Left lung (tissue), 10 donors: ENCODE measurements around the gene DIS3. TPM values are rescaled to one million over a fixed set of nuclear protein-coding genes. Genes with fewer than 3 reads are reported as not detected.
"Not testable (repeated sequence)": the region's sequence is repeated elsewhere in the genome, so short reads cannot be mapped to it uniquely, and the experiment has no call there.

ENCODE experiments used
- ATAC-seq: fragments of 200-7000 bp; cut with Tn5 transposase; one replicate; pipeline ENCODE4 v1.9.1; 2020; ENCODE audit warnings: moderate library complexity
- DNase-seq, 4 donors: peaks; one replicate each; pipeline ENCODE4 v3.0.0-alpha.2; 2013 to 2020
- H3K27ac ChIP-seq, 2 donors: fragments of 200-600 bp; sonication (generic) in 1 of 2; one replicate each; pipeline versions ENCODE4 v1.5.0 to v1.8.0; 2020 to 2021
- H3K27me3 ChIP-seq, 2 donors: fragments of 200-600 bp; sonication (generic) in 1 of 2; one replicate each; pipeline versions ENCODE4 v1.5.0 to v1.8.0; 2020 to 2021
- H3K36me3 ChIP-seq, 2 donors: fragments of 200-600 bp; sonication (generic) in 1 of 2; one replicate each; pipeline versions ENCODE4 v1.5.0 to v1.8.0; 2020 to 2021
- H3K4me1 ChIP-seq, 2 donors: fragments of 200-600 bp; one replicate each; pipeline ENCODE4 v1.8.0; 2021
- H3K4me3 ChIP-seq, 2 donors: fragments of 200-600 bp; sonication (generic) in 1 of 2; one replicate each; pipeline versions ENCODE4 v1.5.0 to v1.8.0; 2020 to 2021; ENCODE audit warnings: mild to moderate bottlenecking in 1 of 2
- H3K9me3 ChIP-seq, 2 donors: fragments of 200-600 bp; sonication (generic) in 1 of 2; one replicate each; pipeline versions ENCODE4 v1.5.0 to v1.8.0; 2020 to 2021
- intact Hi-C, 2 donors: fragments of 100-400 bp; cut with DNase I; formaldehyde crosslinking; loops; one replicate each; pipeline versions ENCODE4 v1.11.2 to v1.14.2; 2022
- polyA plus RNA-seq, 6 donors: library from polyadenylated mRNA; unstranded; fragments of 120-200 nt; gene quantifications; one replicate each; pipeline ENCODE4 v1.2.1, GENCODE V29; 2013; ENCODE audit not compliant: insufficient read length in 6 of 6
- total RNA-seq, 2 donors: library from RNA; stranded (reverse); fragmentation: NEBNext Ultra II Directional; extraction: Animal tissue kit (Norgen Biotek cat#: 25700); gene quantifications; one replicate each; pipeline ENCODE4 v1.2.1, GENCODE V29; 2021
- TF ChIP-seq, protein P1 (sequence below), 2 donors: fragments of 200-600 bp; sonication (generic) in 1 of 2; IDR thresholded peaks; one replicate each; pipeline versions ENCODE4 v1.5.0 to v1.8.0; 2021; ENCODE audit warnings: antibody characterized with exemption in 2 of 2
- donor health status: DM: no; HTN: yes; CAD: no.
- donor health status: DM: no; HTN: no; CAD: no.

The DIS3 gene
- total and polyA plus RNA-seq, 8 donors, result 25.3 to 39.8 (median 34.7) TPM

- ATAC-seq, result peak; percentile 47
- DNase-seq, result peak in 2 of 4 donors; percentile 12 to 89
- Histone ChIP-seq H3K36me3 (no peaks in the 10 kb centered on the region), H3K27me3 (no peaks in the 10 kb centered on the region), H3K27ac (peak overlapping the region; percentile 51 to 79), H3K4me3 (peak overlapping the region; percentile 78 to 96), H3K4me1 (peaks cover 6 to 27% of the 10 kb centered on the region in 2 donors), H3K9me3 (no peaks in the 10 kb centered on the region)
- intact Hi-C loops, result no loop called here
- TF ChIP-seq, protein P1, sequence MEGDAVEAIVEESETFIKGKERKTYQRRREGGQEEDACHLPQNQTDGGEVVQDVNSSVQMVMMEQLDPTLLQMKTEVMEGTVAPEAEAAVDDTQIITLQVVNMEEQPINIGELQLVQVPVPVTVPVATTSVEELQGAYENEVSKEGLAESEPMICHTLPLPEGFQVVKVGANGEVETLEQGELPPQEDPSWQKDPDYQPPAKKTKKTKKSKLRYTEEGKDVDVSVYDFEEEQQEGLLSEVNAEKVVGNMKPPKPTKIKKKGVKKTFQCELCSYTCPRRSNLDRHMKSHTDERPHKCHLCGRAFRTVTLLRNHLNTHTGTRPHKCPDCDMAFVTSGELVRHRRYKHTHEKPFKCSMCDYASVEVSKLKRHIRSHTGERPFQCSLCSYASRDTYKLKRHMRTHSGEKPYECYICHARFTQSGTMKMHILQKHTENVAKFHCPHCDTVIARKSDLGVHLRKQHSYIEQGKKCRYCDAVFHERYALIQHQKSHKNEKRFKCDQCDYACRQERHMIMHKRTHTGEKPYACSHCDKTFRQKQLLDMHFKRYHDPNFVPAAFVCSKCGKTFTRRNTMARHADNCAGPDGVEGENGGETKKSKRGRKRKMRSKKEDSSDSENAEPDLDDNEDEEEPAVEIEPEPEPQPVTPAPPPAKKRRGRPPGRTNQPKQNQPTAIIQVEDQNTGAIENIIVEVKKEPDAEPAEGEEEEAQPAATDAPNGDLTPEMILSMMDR (IDR thresholded peaks at IDR 0.05), result no peak
These were observed 54.8 kb downstream of the DIS3 start for GRCh38 chr13:72726726-72727416.

DNA sequence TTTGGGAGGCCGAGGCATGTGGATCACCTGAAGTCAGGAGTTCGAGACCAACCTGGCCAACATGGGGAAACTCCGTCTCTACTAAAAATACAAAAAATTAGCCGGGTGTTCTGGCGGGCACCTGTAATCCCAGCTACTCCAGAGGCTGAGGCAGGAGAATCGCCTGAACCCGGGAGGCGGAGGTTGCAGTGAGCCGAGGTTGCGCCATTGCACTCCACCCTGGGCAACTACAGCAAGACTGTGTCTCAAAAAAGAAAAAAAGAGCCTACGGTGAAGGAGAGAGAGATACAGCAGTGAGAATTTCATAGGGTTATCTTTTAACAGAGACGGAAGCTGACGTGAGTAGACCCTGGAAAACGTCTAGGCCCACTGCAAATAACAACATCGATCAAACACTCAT lies 55.5 kb downstream of the DIS3 start:
- ATAC-seq, intact Hi-C loops, H3K27me3 ChIP-seq, H3K27ac ChIP-seq, H3K9me3 ChIP-seq, H3K36me3 ChIP-seq: not testable (repeated sequence)
- peak in 1 of 4 donors; percentile 32 for DNase-seq
- Histone ChIP-seq H3K4me1 (peaks cover 6 to 27% of the 10 kb centered on the region in 2 donors), H3K4me3 (peak overlapping the region in 1 of 2 donors; percentile 78)

DNA sequence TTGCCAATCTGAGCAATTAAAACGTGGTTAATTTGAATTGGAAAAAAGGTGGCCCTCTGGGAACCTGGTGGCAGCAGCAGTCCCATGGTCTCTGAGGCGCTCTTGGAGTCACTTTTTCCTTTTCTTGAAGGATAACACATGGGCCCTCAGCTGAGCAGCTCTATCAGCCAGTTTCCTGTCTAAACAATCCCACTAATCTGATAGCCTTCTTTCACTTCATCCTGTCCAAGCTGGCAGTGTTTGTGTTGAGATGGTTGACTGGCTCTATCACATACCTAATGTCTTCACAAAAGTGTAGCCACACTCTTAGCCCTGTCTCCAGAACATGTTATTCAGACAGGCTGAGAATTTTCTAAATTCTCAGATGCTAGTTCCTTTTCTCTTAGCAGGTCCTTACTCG lies 64.9 kb downstream of the DIS3 start:
- Histone ChIP-seq H3K27me3 (no peaks in the 10 kb centered on the region), H3K4me1 (no peaks in the 10 kb centered on the region), H3K27ac (no peak overlapping the region), H3K36me3 (peaks cover 0 to 61% of the 10 kb centered on the region in 2 donors), H3K4me3 (no peak overlapping the region), H3K9me3 (peaks cover 0 to 8% of the 10 kb centered on the region in 2 donors)
- TF ChIP-seq, protein P1 (IDR thresholded peaks at IDR 0.05), result no peak
- intact Hi-C loops, result no loop called here
- no peak for DNase-seq
- ATAC-seq, result no peak

Other genes with a start within 250 kb of the DIS3 start
- 1 to 10 TPM; 8.7 to 9.1 TPM for gene MZT1, start 54.3 kb downstream of the DIS3 start, total RNA-seq
- 10 to 100 TPM; 16.0 to 22.3 (median 20.2) TPM for gene MZT1, start 54.3 kb downstream of the DIS3 start, polyA plus RNA-seq
- gene BORA, start 54.0 kb downstream of the DIS3 start, total RNA-seq, result 1 to 10 TPM; 4.5 to 4.9 TPM
- 10 to 100 TPM in 4 of 6 donors, 1 to 10 TPM in 2; 9.2 to 16.7 (median 10.5) TPM for gene BORA, start 54.0 kb downstream of the DIS3 start, polyA plus RNA-seq
- gene PIBF1, start 233 bp upstream of the DIS3 start, total RNA-seq, result 10 to 100 TPM; 20.7 to 25.0 TPM
- gene PIBF1, start 233 bp upstream of the DIS3 start, polyA plus RNA-seq, result 10 to 100 TPM; 36.9 to 52.6 (median 43.5) TPM